Caco-2 (cell line): ENCODE measurements around the gene GLIS1. TPM values are rescaled to one million over a fixed set of nuclear protein-coding genes. Genes with fewer than 3 reads are reported as not detected.

Source experiments
- BruUV-seq: library from RNA; stranded (reverse); fragments of 400-500 nt; replicated peaks from 2 replicates; lab custom pipeline; 2021; lab: Mats Ljungman, UMichigan
- CTCF ChIA-PET: fragments of 300-600 bp; sonication (Branson Sonifier 250); formaldehyde crosslinking; loops from one replicate; lab custom pipeline; 2022; ENCODE audit warnings: antibody characterized with exemption; lab: Charles Lee
- POLR2A ChIA-PET: fragments of 300-600 bp; sonication (Branson Sonifier 250); formaldehyde crosslinking; loops from one replicate; lab custom pipeline; 2022; ENCODE audit warnings: antibody characterized with exemption; lab: Charles Lee
- DNase-seq, 2 experiments: peaks; one replicate each; pipeline versions ENCODE4 v3.0.0 to v3.0.0-alpha.2; 2020 to 2022
- H3K27me3 ChIP-seq: replicated peaks from 2 replicates; pipeline ENCODE4 v1.6.0; 2011; ENCODE audit warnings: low read length; ENCODE audit not compliant: control insufficient read depth, insufficient read depth
- H3K36me3 ChIP-seq: 2 replicates; pipeline ENCODE4 v1.5.1; 2011; ENCODE audit warnings: low read length; ENCODE audit not compliant: control insufficient read depth, insufficient read depth
- H3K4me1 ChIP-seq: fragments of 250-450 bp; sonication (Bioruptor Pico); 2 replicates; pipeline ENCODE4 v1.5.1; 2020; ENCODE audit warnings: mild to moderate bottlenecking
- H3K4me3 ChIP-seq: 2 replicates; pipeline ENCODE4 v1.5.1; 2011; ENCODE audit warnings: low read depth, mild to moderate bottlenecking, control low read depth, low read length
- H3K9me3 ChIP-seq: fragments of 250-450 bp; sonication (Bioruptor Pico); 2 replicates; pipeline ENCODE4 v1.5.1; 2020; ENCODE audit warnings: mild to moderate bottlenecking, moderate library complexity
- H3K27ac Mint-ChIP-seq: one replicate; pipeline ENCODE4 v1.8.0; 2022; ENCODE audit warnings: mixed read lengths; ENCODE audit not compliant: unreplicated experiment
- H3K27me3 Mint-ChIP-seq: one replicate; pipeline ENCODE4 v1.8.0; 2022; ENCODE audit warnings: mixed read lengths; ENCODE audit not compliant: insufficient read depth, unreplicated experiment
- H3K36me3 Mint-ChIP-seq: one replicate; pipeline ENCODE4 v1.8.0; 2022; ENCODE audit warnings: mild to moderate bottlenecking, mixed read lengths; ENCODE audit not compliant: insufficient read depth, unreplicated experiment
- H3K4me1 Mint-ChIP-seq: one replicate; pipeline ENCODE4 v1.8.0; 2022; ENCODE audit warnings: low read depth, mixed read lengths; ENCODE audit not compliant: unreplicated experiment
- H3K4me3 Mint-ChIP-seq: one replicate; pipeline ENCODE4 v1.8.0; 2022; ENCODE audit warnings: mild to moderate bottlenecking, moderate library complexity, mixed read lengths; ENCODE audit not compliant: unreplicated experiment
- H3K9me3 Mint-ChIP-seq: one replicate; pipeline ENCODE4 v1.8.0; 2022; ENCODE audit warnings: mixed read lengths; ENCODE audit not compliant: unreplicated experiment
- CTCF ChIP-seq, 2 experiments: fragments of 200-600 bp in 1 of 2; IDR thresholded peaks; 1 replicate in 1 of 2; 2 replicates in 1 of 2; pipeline versions ENCODE4 v1.5.1 to v1.8.0; 2011 to 2022; ENCODE audit warnings: antibody characterized with exemption in 1 of 2, control low read depth in 1 of 2, inconsistent platforms in 1 of 2, low read depth in 1 of 2, low read length in 1 of 2, mild to moderate bottlenecking in 1 of 2, moderate library complexity in 1 of 2; ENCODE audit not compliant: insufficient read depth in 1 of 2, severe bottlenecking in 1 of 2, unreplicated experiment in 1 of 2
- intact Hi-C: fragments of 100-400 bp; cut with micrococcal nuclease; formaldehyde crosslinking; loops from one replicate; pipeline ENCODE4 v1.10.0; 2022; ENCODE audit not compliant: unreplicated experiment
- total RNA-seq: library from RNA; stranded (reverse); gene quantifications from 2 replicates; pipeline ENCODE4 v1.2.3, GENCODE V29; 2022

The GLIS1 gene
- total RNA-seq, 1 experiment from 2014 or later: not detected

- CTCF ChIA-PET: no interaction called here
- no peaks in the 10 kb centered on the region for H3K36me3 Mint-ChIP-seq
These were observed 80.3 kb downstream of the GLIS1 start for GRCh38 chr1:53658489-53659230.

DNA sequence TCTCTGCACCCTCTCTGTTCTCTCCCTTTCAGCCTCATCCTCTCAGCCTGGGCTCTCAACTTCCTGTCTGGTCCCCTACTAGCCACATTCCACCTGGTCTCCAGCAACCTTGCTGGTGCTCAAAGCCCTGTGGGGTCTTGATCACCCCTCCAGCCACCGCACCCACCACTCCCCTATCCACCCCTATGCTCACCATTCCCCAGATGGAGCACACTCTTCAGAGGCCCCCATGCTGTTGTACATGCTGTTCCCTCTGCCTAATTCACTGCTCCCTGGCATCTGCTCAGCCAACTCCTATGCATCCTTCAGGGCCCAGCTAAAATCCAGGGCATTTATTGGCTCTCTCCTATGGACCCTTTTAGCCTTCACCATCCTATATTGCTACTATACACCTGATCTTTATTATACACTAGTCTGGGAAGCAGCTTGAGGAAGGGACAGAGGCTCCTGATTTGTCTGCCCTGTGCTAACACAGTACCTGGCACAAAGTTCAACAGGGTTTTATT, 81.0 kb downstream of the GLIS1 start:
- intact Hi-C loops: no loop called here
- Histone ChIP-seq H3K9me3 (no peaks in the 10 kb centered on the region), H3K36me3 (no peaks in the 10 kb centered on the region), H3K27me3 (no peaks in the 10 kb centered on the region), H3K4me3 (no peak overlapping the region), H3K4me1 (no peaks in the 10 kb centered on the region)
- no peaks in the 10 kb centered on the region for H3K9me3 Mint-ChIP-seq
- TF ChIP-seq CTCF (IDR thresholded peaks at IDR 0.05; ENCODE audit: insufficient read depth in 1 of 2, low read depth in 1 of 2, low read length in 1 of 2, severe bottlenecking in 1 of 2, unreplicated experiment in 1 of 2): no peak
- no peak for DNase-seq
- no peak overlapping the region for H3K27ac Mint-ChIP-seq
- H3K4me3 Mint-ChIP-seq: no peak overlapping the region
- H3K36me3 Mint-ChIP-seq: no peaks in the 10 kb centered on the region
- ChIA-PET POLR2A (no interaction called here), CTCF (no interaction called here)
- no TSS peak for BruUV-seq
- peaks cover 14% of the 10 kb centered on the region for H3K27me3 Mint-ChIP-seq
- no peaks in the 10 kb centered on the region for H3K4me1 Mint-ChIP-seq

More at GRCh38 chr1:53658489-53659230, 80.3 kb downstream of the GLIS1 start:
- no peaks in the 10 kb centered on the region for H3K4me1 Mint-ChIP-seq
- H3K36me3 ChIP-seq: no peaks in the 10 kb centered on the region
- H3K9me3 ChIP-seq: no peaks in the 10 kb centered on the region
- intact Hi-C loops: no loop called here
- no peak overlapping the region for H3K27ac Mint-ChIP-seq
- H3K27me3 Mint-ChIP-seq: peaks cover 11% of the 10 kb centered on the region
- no peaks in the 10 kb centered on the region for H3K4me1 ChIP-seq
- no peaks in the 10 kb centered on the region for H3K27me3 ChIP-seq
- POLR2A ChIA-PET: no interaction called here
- no peak overlapping the region for H3K4me3 ChIP-seq
- TF ChIP-seq CTCF (IDR thresholded peaks at IDR 0.05; ENCODE audit: insufficient read depth in 1 of 2, low read depth in 1 of 2, low read length in 1 of 2, severe bottlenecking in 1 of 2, unreplicated experiment in 1 of 2): no peak
- no TSS peak for BruUV-seq
- H3K9me3 Mint-ChIP-seq: no peaks in the 10 kb centered on the region
- no peak for DNase-seq
- no peak overlapping the region for H3K4me3 Mint-ChIP-seq

- intact Hi-C loops: no loop called here
- Histone ChIP-seq H3K4me1 (no peaks in the 10 kb centered on the region), H3K27me3 (no peaks in the 10 kb centered on the region), H3K4me3 (no peak overlapping the region), H3K36me3 (no peaks in the 10 kb centered on the region), H3K9me3 (no peaks in the 10 kb centered on the region)
- Mint-ChIP-seq H3K27ac (no peak overlapping the region), H3K4me1 (no peaks in the 10 kb centered on the region), H3K4me3 (no peak overlapping the region), H3K9me3 (no peaks in the 10 kb centered on the region), H3K36me3 (no peaks in the 10 kb centered on the region), H3K27me3 (peaks cover 14% of the 10 kb centered on the region)
- ChIA-PET CTCF (no interaction called here), POLR2A (no interaction called here)
- BruUV-seq: no TSS peak
- no peak for TF ChIP-seq CTCF (IDR thresholded peaks at IDR 0.05; ENCODE audit: insufficient read depth in 1 of 2, low read depth in 1 of 2, low read length in 1 of 2, severe bottlenecking in 1 of 2, unreplicated experiment in 1 of 2)
- no peak for DNase-seq
These were observed 81.5 kb downstream of the GLIS1 start for GRCh38 chr1:53657531-53657805.
